IMR-90 (cell line): Measurements from ENCODE around the gene SLC35B2. TPM values are rescaled to one million over a fixed set of nuclear protein-coding genes. Genes with fewer than 3 reads are reported as not detected.

ENCODE experiments used
- ATAC-seq: fragments of 200-7000 bp; cut with Tn5 transposase; 2 replicates; pipeline ENCODE4 v1.9.1; 2020; ENCODE audit warnings: low read depth, mild to moderate bottlenecking, moderate library complexity
- BruUV-seq: library from RNA; stranded (reverse); fragments of 400-500 nt; replicated peaks from 2 replicates; lab custom pipeline; 2021; lab: Mats Ljungman, UMichigan
- CTCF ChIA-PET: fragments of 300-600 bp; formaldehyde crosslinking; extraction: SDS; loops from one replicate; lab custom pipeline; 2021; ENCODE audit warnings: antibody characterized with exemption; lab: Yijun Ruan, JAX
- POLR2A ChIA-PET: fragments of 300-600 bp; sonication (Branson Sonifier 250); formaldehyde crosslinking; loops from one replicate; lab custom pipeline; 2022; ENCODE audit warnings: antibody characterized with exemption; ENCODE audit not compliant: unreplicated experiment; lab: Charles Lee
- DNase-seq: peaks from one replicate; pipeline ENCODE4 v3.0.0; 2013
- H2AFZ ChIP-seq: replicated peaks from 2 replicates; pipeline ENCODE3; 2013; ENCODE audit warnings: low read length, mild to moderate bottlenecking; ENCODE audit not compliant: poor library complexity
- H2AK5ac ChIP-seq: 2 replicates; pipeline ENCODE4 v1.6.1; 2013; ENCODE audit warnings: low read depth, low read length, inconsistent platforms
- H2AK9ac ChIP-seq: replicated peaks from 2 replicates; pipeline ENCODE3; 2013; ENCODE audit warnings: mild to moderate bottlenecking, low read depth, low read length, moderate library complexity; ENCODE audit not compliant: poor library complexity
- H2BK120ac ChIP-seq: 2 replicates; pipeline ENCODE4 v1.6.1; 2013; ENCODE audit warnings: low read depth, low read length, inconsistent platforms
- H2BK15ac ChIP-seq: 3 replicates; pipeline ENCODE4 v1.6.1; 2013; ENCODE audit warnings: low read depth, low read length, inconsistent platforms
- H2BK20ac ChIP-seq: 2 replicates; pipeline ENCODE4 v1.6.1; 2013; ENCODE audit warnings: low read depth, mild to moderate bottlenecking, inconsistent platforms, low read length, moderate library complexity
- H2BK5ac ChIP-seq: 2 replicates; pipeline ENCODE4 v1.6.1; 2013; ENCODE audit warnings: mild to moderate bottlenecking, low read depth, low read length, inconsistent platforms; ENCODE audit not compliant: poor library complexity, severe bottlenecking
- H3K14ac ChIP-seq: replicated peaks from 2 replicates; pipeline ENCODE4 v1.6.1; 2013; ENCODE audit warnings: low read depth, low read length, inconsistent platforms
- H3K18ac ChIP-seq: 2 replicates; pipeline ENCODE4 v1.6.1; 2013; ENCODE audit warnings: low read depth, low read length, control low read depth
- H3K23ac ChIP-seq: 2 replicates; pipeline ENCODE4 v1.6.1; 2013; ENCODE audit warnings: low read depth, low read length, inconsistent platforms
- H3K27ac ChIP-seq: 2 replicates; pipeline ENCODE4 v1.5.1; 2013; ENCODE audit warnings: mild to moderate bottlenecking, control low read depth, low read length; ENCODE audit not compliant: insufficient read depth
- H3K27me3 ChIP-seq: 2 replicates; pipeline ENCODE4 v1.6.1; 2013; ENCODE audit warnings: low read length; ENCODE audit not compliant: control insufficient read depth, insufficient read depth
- H3K36me3 ChIP-seq: 2 replicates; pipeline ENCODE4 v1.6.1; 2013; ENCODE audit warnings: low read length, mixed read lengths; ENCODE audit not compliant: control insufficient read depth, insufficient read depth
- H3K4ac ChIP-seq: 2 replicates; pipeline ENCODE4 v1.6.1; 2013; ENCODE audit warnings: low read depth, low read length, inconsistent platforms
- H3K4me1 ChIP-seq: 2 replicates; pipeline ENCODE4 v1.6.1; 2013; ENCODE audit warnings: low read length, mixed read lengths; ENCODE audit not compliant: control insufficient read depth, insufficient read depth
- H3K4me2 ChIP-seq: 2 replicates; pipeline ENCODE4 v1.6.1; 2013; ENCODE audit warnings: low read depth, mild to moderate bottlenecking, control low read depth, low read length, moderate library complexity
- H3K4me3 ChIP-seq: 2 replicates; pipeline ENCODE4 v1.5.1; 2013; ENCODE audit warnings: low read depth, mild to moderate bottlenecking, control low read depth, low read length, moderate library complexity; ENCODE audit not compliant: insufficient read depth
- H3K56ac ChIP-seq: 2 replicates; pipeline ENCODE4 v1.6.1; 2013; ENCODE audit warnings: low read length, inconsistent platforms; ENCODE audit not compliant: insufficient read depth; ENCODE audit errors: extremely low read depth
- H3K79me1 ChIP-seq, 2 experiments: 2 replicates each; pipeline ENCODE4 v1.6.1; 2013; ENCODE audit warnings: low read length in 2 of 2, inconsistent platforms in 1 of 2, low read depth in 1 of 2
- H3K9ac ChIP-seq: 2 replicates; pipeline ENCODE4 v1.6.1; 2013; ENCODE audit warnings: low read depth, low read length, control low read depth
- H3K9me1 ChIP-seq: 2 replicates; pipeline ENCODE4 v1.6.1; 2013; ENCODE audit warnings: low read length, inconsistent platforms; ENCODE audit not compliant: insufficient read depth
- H3K9me3 ChIP-seq: 2 replicates; pipeline ENCODE4 v1.6.1; 2013; ENCODE audit warnings: low read length; ENCODE audit not compliant: control insufficient read depth, insufficient read depth
- H4K20me1 ChIP-seq: 2 replicates; pipeline ENCODE4 v1.6.1; 2013; ENCODE audit warnings: low read length, inconsistent platforms; ENCODE audit not compliant: insufficient read depth
- H4K5ac ChIP-seq: 2 replicates; pipeline ENCODE4 v1.6.1; 2013; ENCODE audit warnings: mild to moderate bottlenecking, low read depth, low read length, control low read depth
- H4K8ac ChIP-seq, 2 experiments: 2 replicates each; pipeline ENCODE4 v1.6.1; 2013; ENCODE audit warnings: low read depth in 2 of 2, low read length in 2 of 2, control low read depth in 1 of 2, inconsistent platforms in 1 of 2
- H4K91ac ChIP-seq: 2 replicates; pipeline ENCODE4 v1.6.1; 2013; ENCODE audit warnings: low read depth, low read length, inconsistent platforms; ENCODE audit not compliant: insufficient read depth
- RFX5 ChIP-seq: IDR thresholded peaks from 2 replicates; pipeline ENCODE4 v1.8.0; 2012; ENCODE audit warnings: low read depth, mild to moderate bottlenecking, low read length, moderate library complexity
- SMC3 ChIP-seq: fragments of 150-350 bp; IDR thresholded peaks from 2 replicates; pipeline ENCODE4 v1.6.1; 2016; ENCODE audit warnings: low read depth, mild to moderate bottlenecking, antibody characterized with exemption, low read length, moderate library complexity
- WGBS, 2 experiments: methylation state at CpG; one replicate each; pipeline versions ENCODE4 v1.1.5 to v1.1.7; 2013; ENCODE audit warnings: missing lambda C conversion rate in 2 of 2; ENCODE audit not compliant: insufficient read length in 1 of 2; ENCODE audit errors: extremely low coverage in 2 of 2; 5-methylcytosine and 5-hydroxymethylcytosine counted together
- dilution Hi-C: fragments of 300-500 bp; cut with HindIII; formaldehyde crosslinking; loops from one replicate; pipeline ENCODE4 v1.14.3; 2018; ENCODE audit warnings: low sequenced_read_pairs; ENCODE audit not compliant: unreplicated experiment
- in situ Hi-C: fragments of 300-500 bp; cut with MboI; formaldehyde crosslinking; loops from 3 replicates; pipeline ENCODE4 v1.14.3; 2019; ENCODE audit warnings: low sequenced_read_pairs, inconsistent platforms, mixed read lengths
- intact Hi-C: fragments of 100-400 bp; cut with micrococcal nuclease; formaldehyde crosslinking; loops from 2 replicates; pipeline ENCODE4 v1.10.0; 2022
- polyA plus RNA-seq, 3 experiments: library from polyadenylated mRNA; depleted of rRNA; stranded (reverse); fragments of >200 nt; gene quantifications; 2 replicates each; pipeline ENCODE4 v1.2.3, GENCODE V29; 2012; ENCODE audit warnings: low replicate concordance in 1 of 3
- total RNA-seq: library from RNA; depleted of rRNA; stranded (reverse); fragments of >200 nt; gene quantifications from 2 replicates; pipeline ENCODE4 v1.2.3, GENCODE V29; 2012

The SLC35B2 gene
- total and polyA plus RNA-seq, 2 of the 4 experiments (the other 2 are of a cell fraction) = 51.4 to 89.9 TPM

DNA sequence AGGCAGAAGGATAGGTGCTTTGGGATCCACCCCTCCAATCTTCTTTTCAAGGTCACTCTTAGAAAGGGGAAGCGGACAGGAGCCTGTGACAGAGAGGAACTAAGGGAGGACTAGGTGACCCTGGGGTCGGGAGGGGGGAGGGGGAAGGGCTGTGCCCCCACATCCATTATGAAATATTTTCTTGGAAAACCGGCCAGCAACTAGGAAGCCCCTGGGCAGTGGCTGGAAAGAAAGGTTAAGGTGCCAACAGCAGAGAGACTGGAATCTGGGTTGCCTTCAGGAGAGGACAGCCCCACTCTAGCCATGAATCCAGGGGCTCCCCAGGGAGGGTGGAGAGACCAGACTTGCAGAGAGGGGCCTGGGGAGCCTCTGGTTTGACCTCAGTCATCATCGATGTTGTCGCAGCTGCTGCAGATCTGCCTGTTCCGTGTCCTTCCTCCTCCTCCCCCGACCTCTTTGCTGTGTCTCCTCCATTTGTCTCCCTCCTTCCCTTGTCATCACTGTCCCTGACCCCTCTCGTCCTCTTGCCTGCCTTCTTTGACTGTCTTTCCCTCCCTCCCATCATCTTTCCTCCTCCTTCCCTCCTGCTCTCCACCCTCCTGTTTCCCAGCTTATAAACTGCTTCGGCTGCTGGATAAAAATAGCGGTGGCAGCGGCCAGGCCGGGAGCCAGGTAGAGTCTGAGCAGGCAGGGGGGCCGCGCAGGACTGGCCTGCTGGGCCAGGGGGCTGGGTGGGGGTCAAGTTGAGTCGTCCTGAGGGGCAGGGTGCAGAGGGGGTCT lies 30.8 kb downstream of the SLC35B2 start:
- no peaks in the 10 kb centered on the region for H3K27me3 ChIP-seq
- no peak overlapping the region for H2AK9ac ChIP-seq
- no peak overlapping the region for H2AK5ac ChIP-seq
- no peak overlapping the region for H3K4me2 ChIP-seq
- in situ Hi-C loops = no loop called here
- no peak overlapping the region for H3K23ac ChIP-seq
- peaks cover 12% of the 10 kb centered on the region for H3K4me1 ChIP-seq
- ChIA-PET CTCF (no interaction called here), POLR2A (no interaction called here)
- dilution Hi-C loops = no loop called here
- H2AFZ ChIP-seq = peak overlapping the region; percentile 40
- no peak overlapping the region for H2BK20ac ChIP-seq
- no peak overlapping the region for H4K91ac ChIP-seq
- H3K36me3 ChIP-seq = no peaks in the 10 kb centered on the region
- no peak overlapping the region for H2BK120ac ChIP-seq
- no peak overlapping the region for H3K4me3 ChIP-seq
- no peak for ATAC-seq
- H3K18ac ChIP-seq = no peak overlapping the region
- H3K27ac ChIP-seq = no peak overlapping the region
- TF ChIP-seq SMC3 = no peak
- TF ChIP-seq RFX5 = no peak
- no peak overlapping the region for H3K9ac ChIP-seq
- H3K9me3 ChIP-seq = no peaks in the 10 kb centered on the region
- no peak overlapping the region for H3K14ac ChIP-seq
- no peak overlapping the region for H3K4ac ChIP-seq
- no peak overlapping the region for H2BK15ac ChIP-seq
- no TSS peak for BruUV-seq
- H3K56ac ChIP-seq = no peak overlapping the region
- H4K20me1 ChIP-seq = no peaks in the 10 kb centered on the region
- H4K8ac ChIP-seq = no peak overlapping the region
- WGBS, 2 experiments = 70% methylated on average over 2 of the region's 15 CpGs; no CpG with 5 or more reads in 1 of the 2 experiments
- no peak overlapping the region for H4K5ac ChIP-seq
- H3K79me1 ChIP-seq = peaks cover 0 to 8% of the 10 kb centered on the region in 2 experiments; a peak in 1 of 4 replicates
- H2BK5ac ChIP-seq = no peak overlapping the region
- H3K9me1 ChIP-seq = no peaks in the 10 kb centered on the region
- intact Hi-C loops = no loop called here
- DNase-seq = no peak
